HUDEP-2 (cell line): Measurements from ENCODE around the gene RNPS1.

Source experiments
- DNase-seq, 76 experiments: peaks; one replicate each; lab custom pipeline; 2025; ENCODE audit not compliant: unreplicated experiment in 76 of 76; lab: John Stamatoyannopoulos, UW

The RNPS1 gene, protein sequence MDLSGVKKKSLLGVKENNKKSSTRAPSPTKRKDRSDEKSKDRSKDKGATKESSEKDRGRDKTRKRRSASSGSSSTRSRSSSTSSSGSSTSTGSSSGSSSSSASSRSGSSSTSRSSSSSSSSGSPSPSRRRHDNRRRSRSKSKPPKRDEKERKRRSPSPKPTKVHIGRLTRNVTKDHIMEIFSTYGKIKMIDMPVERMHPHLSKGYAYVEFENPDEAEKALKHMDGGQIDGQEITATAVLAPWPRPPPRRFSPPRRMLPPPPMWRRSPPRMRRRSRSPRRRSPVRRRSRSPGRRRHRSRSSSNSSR

GRCh38 chr16:2267913-2268666, at the start of gene RNPS1:
Gene RNPS1 (minus strand): TSS chr16:2268126. CDS start chr16:2264643, 3,483 bp downstream.
- DNase-seq: peak in 75 of 76 experiments; percentile 57 to 95 (median 87)

- no peak for DNase-seq
Observed at GRCh38 chr16:2317231-2318020, 49.5 kb upstream of the RNPS1 start.

GRCh38 chr16:2308089-2308962, 40.4 kb upstream of the RNPS1 start:
- no peak for DNase-seq

GRCh38 chr16:2299915-2300192, 31.9 kb upstream of the RNPS1 start:
- no peak for DNase-seq

- no peak for DNase-seq
Observed at GRCh38 chr16:2299121-2299914, 31.4 kb upstream of the RNPS1 start.

DNA sequence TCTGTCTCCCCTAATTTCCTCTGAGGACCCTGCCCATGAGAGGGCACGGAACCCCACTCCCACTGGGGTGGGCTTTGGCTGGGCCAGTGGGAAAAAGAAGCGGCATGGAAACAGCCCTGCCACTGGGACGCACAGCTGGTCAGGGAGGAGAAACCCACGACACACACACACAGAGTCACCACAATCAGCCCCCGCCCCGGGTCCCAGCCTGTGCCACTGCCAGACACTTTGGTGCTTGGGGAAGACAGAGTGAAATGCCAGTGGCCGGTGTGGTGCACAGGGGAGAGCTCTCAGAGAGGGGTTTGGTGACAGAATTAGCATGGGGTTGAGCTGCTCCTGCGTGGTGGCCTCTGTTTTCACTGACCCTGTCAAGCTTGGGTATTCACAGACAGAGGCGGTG, 30.7 kb upstream of the RNPS1 start:
- DNase-seq: no peak

- DNase-seq: no peak
Observed at GRCh38 chr16:2297506-2297860, 29.6 kb upstream of the RNPS1 start.

DNA sequence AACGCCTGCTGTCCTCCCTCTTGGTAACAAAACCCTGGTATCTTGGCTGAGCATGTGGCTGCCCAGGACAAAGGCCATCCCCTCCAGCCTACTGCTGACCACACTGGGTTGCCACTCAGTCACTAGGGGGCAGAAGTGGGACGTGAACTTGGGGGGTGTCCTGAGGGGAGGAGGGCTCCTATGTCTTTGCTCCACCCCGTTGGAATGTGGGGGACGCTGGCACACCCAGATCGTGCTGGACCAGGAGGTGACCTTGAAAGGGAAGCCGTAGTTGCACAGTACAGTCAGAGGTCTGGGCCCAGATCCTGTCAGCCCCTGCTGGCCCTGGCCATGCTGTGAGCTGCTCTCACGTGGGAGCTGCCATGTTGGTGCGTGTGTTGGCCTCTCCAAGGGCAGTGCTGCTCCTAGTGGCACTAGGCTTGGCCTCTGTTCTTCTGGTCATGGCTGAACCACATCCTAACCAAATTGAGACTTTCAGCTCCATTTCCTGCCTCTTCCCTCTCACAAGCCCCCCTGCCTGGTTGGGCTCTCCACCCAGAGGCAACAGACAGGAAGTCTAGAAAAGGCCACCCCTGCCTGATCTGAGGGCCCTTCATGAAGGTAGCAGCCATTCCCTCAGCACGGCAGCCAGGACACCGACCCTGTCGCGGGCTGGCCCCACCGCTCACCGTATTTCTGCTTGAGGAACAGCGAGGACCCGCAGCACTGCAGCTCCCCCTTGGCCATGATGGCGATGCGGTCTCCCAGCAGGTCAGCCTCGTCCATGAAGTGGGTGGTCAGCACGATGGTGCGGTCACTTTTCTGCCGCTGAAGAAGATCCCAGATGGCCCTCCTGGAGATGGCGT, 29.0 kb upstream of the RNPS1 start:
- DNase-seq: peak in 36 of 76 experiments; percentile 2 to 50 (median 18)

DNA sequence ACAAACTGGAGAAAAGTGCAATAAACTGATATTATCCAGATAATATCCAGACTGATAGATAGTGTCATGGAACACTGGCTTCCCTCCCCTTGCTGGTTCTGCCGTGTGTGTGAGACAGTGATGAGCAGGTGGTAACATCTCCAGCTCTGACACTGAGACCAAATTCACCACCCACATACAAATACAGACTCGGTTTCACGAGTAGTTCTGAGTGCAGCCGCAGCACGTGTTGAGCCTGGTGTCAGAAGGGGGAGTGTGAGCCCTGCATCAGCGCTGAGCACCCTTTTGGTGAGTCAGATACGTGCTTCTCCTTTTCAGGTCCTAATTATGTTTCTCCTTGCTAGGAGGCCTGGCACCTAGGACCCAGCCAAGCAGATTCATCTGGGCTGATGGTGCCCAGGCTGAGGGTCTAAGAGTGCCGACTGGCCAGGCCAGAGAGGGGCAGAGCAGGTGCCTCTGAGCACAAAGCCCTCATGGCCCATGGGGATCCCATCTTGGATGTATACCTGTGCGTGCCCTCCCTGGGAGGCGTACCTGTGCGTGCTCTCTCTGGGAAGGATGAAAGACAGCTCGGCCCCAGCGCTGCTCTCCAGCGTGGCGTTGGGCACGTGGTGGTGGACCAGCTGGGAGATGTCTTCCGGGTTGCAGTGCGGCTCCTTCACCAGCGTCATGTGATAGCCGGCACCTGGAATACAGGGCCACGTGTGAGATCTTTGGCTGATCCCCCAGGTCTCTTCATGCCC, 27.3 kb upstream of the RNPS1 start:
- DNase-seq: no peak

DNA sequence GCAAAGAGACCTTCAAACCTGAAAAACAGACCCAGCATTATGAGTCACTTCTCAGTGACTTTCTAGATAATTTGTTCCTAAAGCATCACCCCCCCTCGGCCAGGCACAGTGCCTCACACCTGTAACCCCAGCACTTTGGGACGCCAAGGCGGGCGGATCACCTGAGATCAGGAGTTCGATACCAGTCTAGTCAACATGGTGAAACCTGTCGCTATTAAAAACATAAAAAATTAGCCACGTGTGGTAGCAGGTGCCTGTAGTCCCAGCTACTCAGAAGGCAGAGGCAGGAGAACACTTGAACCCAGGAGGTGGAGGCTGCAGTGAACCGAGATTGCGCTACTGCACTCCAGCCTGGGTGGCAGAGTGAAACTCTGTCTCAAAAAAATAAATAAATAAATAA, 24.3 kb upstream of the RNPS1 start:
- no peak for DNase-seq

- DNase-seq: no peak
Observed at GRCh38 chr16:2289282-2289681, 21.4 kb upstream of the RNPS1 start.

DNA sequence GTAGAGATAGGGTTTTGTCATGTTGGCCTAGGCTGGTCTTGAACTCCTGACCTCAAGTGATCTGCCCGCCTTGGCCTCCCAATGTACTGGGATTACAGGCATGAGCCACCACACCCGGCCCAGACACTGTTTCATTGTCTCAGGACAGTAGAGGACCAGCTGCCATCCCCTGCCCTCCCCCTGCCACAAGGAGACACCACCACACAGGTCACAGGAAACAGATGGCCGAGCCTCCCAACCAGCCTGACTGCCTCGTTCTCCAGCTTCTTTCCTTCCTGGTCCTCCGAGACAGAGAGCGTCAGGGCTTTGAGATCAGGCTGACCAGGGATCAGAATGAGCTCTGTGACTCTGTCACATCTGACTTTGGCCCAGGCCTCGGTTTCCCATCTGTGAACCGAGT, 20.8 kb upstream of the RNPS1 start:
- DNase-seq: no peak

DNA sequence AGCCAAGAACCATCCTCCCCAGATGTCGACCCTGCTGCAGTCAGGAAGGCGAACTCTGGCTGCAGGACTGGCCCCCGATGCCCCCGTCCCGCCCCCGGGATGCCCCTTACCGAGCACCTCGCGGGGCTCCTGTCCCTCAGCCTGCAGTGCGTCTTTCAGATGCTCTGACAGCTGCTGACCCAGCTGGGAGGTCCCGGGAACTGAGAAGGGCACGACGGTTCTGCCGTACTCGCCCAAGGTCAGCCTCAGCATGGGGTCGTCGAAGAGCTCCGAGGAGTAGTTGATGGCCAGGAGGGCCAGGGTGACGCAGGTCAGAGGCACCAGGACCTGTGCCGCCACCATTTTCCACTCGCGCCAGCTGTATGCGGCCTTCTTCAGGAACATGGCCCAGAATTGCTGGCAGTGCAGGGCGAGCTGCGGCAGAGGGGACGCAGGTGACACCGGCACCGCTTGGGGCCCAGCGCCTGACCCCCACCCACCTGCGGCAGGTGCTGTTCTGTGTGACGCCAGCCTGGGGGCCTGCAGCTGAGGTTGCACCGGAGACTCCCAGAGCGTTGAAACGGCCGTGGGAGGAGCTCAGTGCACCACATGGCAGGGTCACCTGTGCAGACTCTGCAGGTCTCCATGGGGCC, 20.1 kb upstream of the RNPS1 start:
- no peak for DNase-seq

DNA sequence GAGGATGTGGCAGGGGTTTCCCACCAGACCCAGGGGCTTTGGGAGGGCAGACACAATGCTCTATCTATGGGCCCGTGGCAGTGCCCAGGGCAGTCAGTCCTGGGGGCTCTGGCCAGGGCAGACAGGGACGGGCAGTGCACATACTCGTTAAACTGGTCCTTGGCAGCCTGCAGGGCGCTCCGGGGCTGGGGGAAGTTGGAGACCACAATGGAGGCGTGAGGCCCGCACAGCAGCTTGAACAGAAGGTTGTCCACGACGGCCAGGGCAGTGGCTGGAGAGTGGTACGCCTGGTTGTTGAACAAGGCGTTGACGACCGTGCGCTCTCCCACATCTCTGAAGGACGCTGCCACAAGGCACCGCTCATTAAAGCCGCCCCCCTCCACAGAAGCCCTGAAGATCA, 18.6 kb upstream of the RNPS1 start:
- DNase-seq: no peak

DNA sequence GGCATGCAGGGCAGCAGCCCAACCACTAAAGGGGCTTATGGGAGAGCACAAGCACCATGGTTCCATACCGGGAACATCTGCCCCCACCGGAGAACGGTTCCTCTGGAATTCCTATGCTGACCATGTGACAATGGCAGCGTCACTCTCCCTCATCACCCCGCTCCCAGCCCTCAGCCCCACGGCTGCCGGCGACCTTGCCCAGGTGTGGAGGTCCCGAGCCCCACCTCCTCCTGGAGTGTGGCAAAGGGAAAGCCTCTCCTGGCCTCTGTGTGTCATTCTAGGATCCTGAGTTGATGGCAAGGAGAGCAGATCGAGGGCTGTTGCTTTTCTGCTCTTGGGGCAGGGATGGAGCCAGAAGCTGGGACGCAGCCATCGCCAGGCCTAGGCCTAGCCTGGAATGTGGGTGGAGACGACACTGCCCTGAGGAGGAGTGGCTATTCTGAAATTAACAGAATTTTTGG, 17.8 kb upstream of the RNPS1 start:
- no peak for DNase-seq

DNA sequence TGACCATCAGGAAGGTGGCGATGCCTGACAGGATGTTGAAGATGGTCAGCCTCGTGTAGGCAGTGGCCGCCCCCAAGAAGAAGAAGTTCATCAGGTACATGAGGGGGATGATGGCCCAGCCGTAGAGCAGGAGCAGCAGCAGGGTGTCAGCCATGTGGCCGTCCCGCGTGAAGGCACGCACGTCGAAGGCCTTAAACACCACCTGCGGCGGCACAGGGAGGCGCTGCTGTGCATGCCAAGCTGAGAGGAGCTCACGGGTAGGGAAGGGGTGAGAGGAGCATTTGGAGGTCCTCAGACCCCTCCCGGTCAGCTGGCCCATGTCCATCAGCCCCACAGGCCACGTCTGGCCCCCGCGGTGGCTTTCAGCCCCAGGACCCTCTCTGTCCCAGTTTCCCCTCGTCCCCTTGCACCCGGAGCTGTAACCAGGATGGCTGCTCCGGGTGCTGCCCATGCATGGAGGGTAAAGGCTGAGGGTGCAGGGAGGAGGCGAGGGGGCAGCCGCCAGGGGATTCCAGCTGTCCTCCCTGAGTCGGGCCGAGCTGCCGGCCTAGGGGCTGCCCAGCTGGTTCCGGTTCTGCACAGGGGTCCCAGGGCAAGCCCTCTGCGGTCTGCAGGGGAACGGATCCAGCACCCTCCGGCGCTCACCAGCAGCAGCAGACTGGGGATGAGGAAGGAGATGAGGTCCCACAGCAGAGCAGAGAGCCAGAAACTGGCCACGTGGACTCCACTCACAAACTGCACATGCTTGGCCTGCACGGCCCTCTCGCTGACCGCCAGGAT, 17.1 kb upstream of the RNPS1 start:
- DNase-seq: no peak
